A673 (cell line): Measurements from ENCODE around the gene ZNF580. TPM values are rescaled to one million over a fixed set of nuclear protein-coding genes. Genes with fewer than 3 reads are reported as not detected.

Experiments
- BruUV-seq: library from RNA; stranded (reverse); fragments of 400-500 nt; replicated peaks from 2 replicates; lab custom pipeline; 2021; lab: Mats Ljungman, UMichigan
- CTCF ChIA-PET: fragments of 300-600 bp; sonication (Branson Sonifier 250); formaldehyde crosslinking; loops from one replicate; lab custom pipeline; 2022; ENCODE audit warnings: antibody characterized with exemption; lab: Charles Lee
- POLR2A ChIA-PET: fragments of 300-600 bp; sonication (Branson Sonifier 250); formaldehyde crosslinking; loops from one replicate; lab custom pipeline; 2022; ENCODE audit warnings: antibody characterized with exemption; ENCODE audit not compliant: low non-redundant PET; lab: Charles Lee
- DNase-seq: peaks from one replicate; pipeline ENCODE4 v3.0.0-alpha.2; 2015; ENCODE audit warnings: low spot score
- H3K27ac ChIP-seq: fragments of 200-600 bp; sonication (generic); 2 replicates; pipeline ENCODE4 v1.5.1; 2016; ENCODE audit warnings: mixed run types, low read depth, mild to moderate bottlenecking, mixed read lengths, antibody characterized with exemption, low read length; ENCODE audit not compliant: poor library complexity, severe bottlenecking
- H3K27me3 ChIP-seq: fragments of 200-600 bp; sonication (generic); replicated peaks from 2 replicates; pipeline ENCODE4 v1.6.1; 2017; ENCODE audit warnings: mixed run types, low read depth, mild to moderate bottlenecking, mixed read lengths, antibody characterized with exemption, low read length; ENCODE audit not compliant: insufficient read depth, poor library complexity
- H3K36me3 ChIP-seq: fragments of 200-600 bp; sonication (generic); 2 replicates; pipeline ENCODE4 v1.6.1; 2016; ENCODE audit warnings: mixed run types, mild to moderate bottlenecking, mixed read lengths, antibody characterized with exemption, low read length; ENCODE audit not compliant: insufficient read depth, poor library complexity, severe bottlenecking
- H3K4me1 ChIP-seq: fragments of 200-600 bp; sonication (generic); 2 replicates; pipeline ENCODE4 v1.6.1; 2017; ENCODE audit warnings: mixed run types, mild to moderate bottlenecking, mixed read lengths, antibody characterized with exemption, low read length; ENCODE audit not compliant: insufficient read depth, poor library complexity, severe bottlenecking
- H3K4me3 ChIP-seq: fragments of 200-600 bp; sonication (generic); 2 replicates; pipeline ENCODE4 v1.5.1; 2016; ENCODE audit warnings: low read depth, mixed run types, mild to moderate bottlenecking, mixed read lengths, low read length; ENCODE audit not compliant: poor library complexity, severe bottlenecking
- H3K9me3 ChIP-seq: fragments of 200-600 bp; sonication (generic); 2 replicates; pipeline ENCODE4 v1.6.1; 2016; ENCODE audit warnings: mixed run types, low read depth, mild to moderate bottlenecking, mixed read lengths, antibody characterized with exemption, low read length; ENCODE audit not compliant: poor library complexity, severe bottlenecking
- CTCF ChIP-seq: fragments of 300-800, 200-600 bp; sonication (generic); conservative IDR thresholded peaks from 2 replicates; pipeline ENCODE4 v1.5.1; 2017; ENCODE audit warnings: low read depth, mild to moderate bottlenecking, antibody characterized with exemption, low read length, moderate library complexity, mixed read lengths
- EZH2 ChIP-seq: fragments of 200-600 bp; sonication (generic); IDR thresholded peaks from 2 replicates; pipeline ENCODE4 v1.6.1; 2017; ENCODE audit warnings: borderline replicate concordance, low read depth, mild to moderate bottlenecking, mixed read lengths, antibody characterized with exemption, low read length; ENCODE audit not compliant: poor library complexity, severe bottlenecking
- intact Hi-C: fragments of 100-400 bp; cut with micrococcal nuclease; formaldehyde crosslinking; loops from one replicate; pipeline ENCODE4 v1.10.0; 2022; ENCODE audit not compliant: unreplicated experiment
- total RNA-seq: library from RNA; stranded (reverse); gene quantifications from 2 replicates; pipeline ENCODE4 v1.2.3, GENCODE V29; 2021

Gene ZNF580
- total RNA-seq, 1 experiment from 2014 or later = 49.1 TPM

GRCh38 chr19:55680339-55681130 lies 39.7 kb downstream of the ZNF580 start:
- BruUV-seq = no TSS peak
- H3K4me3 ChIP-seq = no peak overlapping the region
- DNase-seq = no peak
- H3K4me1 ChIP-seq = peaks cover 12% of the 10 kb centered on the region
- H3K27ac ChIP-seq = no peak overlapping the region
- peaks cover 44% of the 10 kb centered on the region for H3K36me3 ChIP-seq
- ChIA-PET POLR2A (no interaction called here), CTCF (no interaction called here)
- H3K9me3 ChIP-seq = no peaks in the 10 kb centered on the region
- no peaks in the 10 kb centered on the region for H3K27me3 ChIP-seq
- no peak for TF ChIP-seq EZH2
- TF ChIP-seq CTCF = no peak
- intact Hi-C loops = no loop called here

- Histone ChIP-seq H3K36me3 (peaks cover 49% of the 10 kb centered on the region), H3K4me3 (no peak overlapping the region), H3K27me3 (no peaks in the 10 kb centered on the region), H3K4me1 (peaks cover 7% of the 10 kb centered on the region), H3K27ac (no peak overlapping the region), H3K9me3 (no peaks in the 10 kb centered on the region)
- no TSS peak for BruUV-seq
- TF ChIP-seq EZH2 (no peak), CTCF (no peak)
- CTCF ChIA-PET = no interaction called here
- no peak for DNase-seq
- POLR2A ChIA-PET = no interaction called here
- intact Hi-C loops = no loop called here
These were observed 40.6 kb downstream of the ZNF580 start for GRCh38 chr19:55681131-55682092.

- H3K4me3 ChIP-seq = no peak overlapping the region
- BruUV-seq = no TSS peak
- DNase-seq = no peak
- TF ChIP-seq CTCF (no peak), EZH2 (no peak)
- no peaks in the 10 kb centered on the region for H3K27me3 ChIP-seq
- intact Hi-C loops = no loop called here
- peaks cover 41% of the 10 kb centered on the region for H3K36me3 ChIP-seq
- no peaks in the 10 kb centered on the region for H3K9me3 ChIP-seq
- CTCF ChIA-PET = no interaction called here
- H3K4me1 ChIP-seq = no peaks in the 10 kb centered on the region
- no peak overlapping the region for H3K27ac ChIP-seq
- POLR2A ChIA-PET = no interaction called here
These were observed 42.9 kb downstream of the ZNF580 start for GRCh38 chr19:55683449-55684261.
